Lung (tissue), 12 donors: ENCODE measurements around the gene SH3BP2. TPM values are rescaled to one million over a fixed set of nuclear protein-coding genes. Genes with fewer than 3 reads are reported as not detected.

Source experiments
- ATAC-seq: fragments of 200-7000 bp; cut with Tn5 transposase; one replicate; pipeline ENCODE4 v1.9.1; 2020; ENCODE audit warnings: moderate number of reproducible peaks; ENCODE audit not compliant: insufficient read depth, low FRiP score
- DNase-seq, 3 donors: peaks; one replicate each; pipeline ENCODE4 v3.0.0-alpha.2; 2013 to 2017
- H3K27ac ChIP-seq, 2 donors: one replicate each; pipeline ENCODE4 v1.5.1; 2013; ENCODE audit warnings: mild to moderate bottlenecking in 2 of 2, moderate library complexity in 2 of 2, control low read depth in 1 of 2, inconsistent platforms in 1 of 2, low read depth in 1 of 2, low read length in 1 of 2
- H3K27me3 ChIP-seq, 3 donors: one replicate each; pipeline ENCODE4 v1.5.1; 2013; ENCODE audit warnings: low read length in 2 of 3; ENCODE audit not compliant: control insufficient read depth in 3 of 3, insufficient read depth in 3 of 3
- H3K36me3 ChIP-seq, 4 donors: one replicate each; pipeline ENCODE4 v1.5.1; 2013; ENCODE audit warnings: low read length in 4 of 4, mild to moderate bottlenecking in 1 of 4, moderate library complexity in 1 of 4; ENCODE audit not compliant: control insufficient read depth in 4 of 4, insufficient read depth in 4 of 4
- H3K4me1 ChIP-seq, 5 donors: one replicate each; pipeline ENCODE4 v1.5.1; 2013; ENCODE audit warnings: low read length in 5 of 5, mild to moderate bottlenecking in 2 of 5, moderate library complexity in 1 of 5; ENCODE audit not compliant: control insufficient read depth in 5 of 5, insufficient read depth in 5 of 5
- H3K4me3 ChIP-seq: one replicate; pipeline ENCODE4 v1.5.1; 2013; ENCODE audit warnings: mild to moderate bottlenecking, control low read depth, moderate library complexity
- H3K9ac ChIP-seq, 2 donors: one replicate each; pipeline ENCODE4 v1.5.1; 2013; ENCODE audit warnings: low read length in 2 of 2, control low read depth in 1 of 2; ENCODE audit not compliant: insufficient read depth in 1 of 2
- H3K9me3 ChIP-seq, 4 donors: one replicate each; pipeline ENCODE4 v1.5.1; 2013; ENCODE audit warnings: low read length in 3 of 4, mild to moderate bottlenecking in 1 of 4, moderate library complexity in 1 of 4; ENCODE audit not compliant: control insufficient read depth in 4 of 4, insufficient read depth in 3 of 4
- CTCF ChIP-seq: IDR thresholded peaks from 2 replicates; pipeline ENCODE4 v1.5.1; 2012; ENCODE audit warnings: mild to moderate bottlenecking; ENCODE audit errors: control extremely low read depth, extremely low read depth
- WGBS, 2 donors: extraction: QIAGEN DNeasy Blood & Tissue Kit; methylation state at CpG; one replicate each; pipeline ENCODE4 v1.1.7; 2013; 5-methylcytosine and 5-hydroxymethylcytosine counted together
- polyA plus RNA-seq, 2 donors: library from polyadenylated mRNA; stranded (reverse); fragments of 200-250 nt; gene quantifications; one replicate each; pipeline ENCODE4 v1.2.1, GENCODE V29; 2013
- total RNA-seq, 2 donors: library from RNA; depleted of rRNA in 1 of 2; stranded (reverse); fragments of >200 nt in 1 of 2; gene quantifications; one replicate each; pipeline ENCODE4 v1.2.1, GENCODE V29; 2014 to 2021
- donor health status: control.
- donor health status: control.
- donor health status: Bipolar disorder and iron deficiency.
- donor health status: healthy.
- donor health status: DM: yes; HTN: yes; CAD: no.

The SH3BP2 gene
- total and polyA plus RNA-seq, 4 donors, result 49.9 to 117 (median 79.8) TPM

GRCh38 chr4:2882341-2882740 is 89.5 kb downstream of the SH3BP2 start:
- ATAC-seq, result no peak
- peaks cover 28 to 47% (median 30%) of the 10 kb centered on the region in 4 donors for H3K36me3 ChIP-seq
- no peak overlapping the region for H3K27ac ChIP-seq
- no peak for DNase-seq
- no peaks in the 10 kb centered on the region for H3K9me3 ChIP-seq
- H3K9ac ChIP-seq, result no peak overlapping the region
- H3K4me3 ChIP-seq, result no peak overlapping the region
- peaks cover 0 to 8% (median 3%) of the 10 kb centered on the region in 5 donors for H3K4me1 ChIP-seq
- 95 to 100% methylated on average over 1 of the region's 1 CpG for WGBS, 2 donors
- no peak for TF ChIP-seq CTCF
- no peaks in the 10 kb centered on the region for H3K27me3 ChIP-seq

- Histone ChIP-seq H3K4me3 (no peak overlapping the region), H3K27ac (no peak overlapping the region), H3K9me3 (no peaks in the 10 kb centered on the region), H3K9ac (no peak overlapping the region), H3K4me1 (peaks cover 0 to 9% (median 0%) of the 10 kb centered on the region in 5 donors), H3K36me3 (peaks cover 18 to 29% (median 24%) of the 10 kb centered on the region in 4 donors), H3K27me3 (no peaks in the 10 kb centered on the region)
- TF ChIP-seq CTCF, result no peak
- DNase-seq, result no peak
- ATAC-seq, result no peak
- WGBS, 2 donors, result 95% methylated on average over 9 of the region's 9 CpGs
Observed at GRCh38 chr4:2886161-2886560, 93.3 kb downstream of the SH3BP2 start.

GRCh38 chr4:2886622-2887021 is 93.7 kb downstream of the SH3BP2 start:
- no peaks in the 10 kb centered on the region for H3K9me3 ChIP-seq
- TF ChIP-seq CTCF, result no peak
- H3K27me3 ChIP-seq, result no peaks in the 10 kb centered on the region
- peaks cover 18 to 29% (median 24%) of the 10 kb centered on the region in 4 donors for H3K36me3 ChIP-seq
- H3K9ac ChIP-seq, result no peak overlapping the region
- WGBS, 2 donors, result 78 to 85% methylated on average over 6 of the region's 6 CpGs
- peaks cover 0 to 9% (median 0%) of the 10 kb centered on the region in 5 donors for H3K4me1 ChIP-seq
- no peak overlapping the region for H3K27ac ChIP-seq
- ATAC-seq (no peak), DNase-seq (no peak)
- H3K4me3 ChIP-seq, result no peak overlapping the region

- DNase-seq, result no peak
- Histone ChIP-seq H3K27me3 (no peaks in the 10 kb centered on the region), H3K9ac (no peak overlapping the region), H3K9me3 (no peaks in the 10 kb centered on the region), H3K27ac (no peak overlapping the region), H3K4me3 (no peak overlapping the region), H3K36me3 (peaks cover 18 to 29% (median 20%) of the 10 kb centered on the region in 4 donors), H3K4me1 (peaks cover 0 to 9% (median 0%) of the 10 kb centered on the region in 5 donors)
- TF ChIP-seq CTCF, result no peak
- ATAC-seq, result no peak
- 60 to 84% methylated on average over 3 of the region's 3 CpGs for WGBS, 2 donors
Observed at GRCh38 chr4:2887343-2887742, 94.5 kb downstream of the SH3BP2 start.
